HepG2 (cell line): ENCODE measurements around the gene ADRM1. TPM values are rescaled to one million over a fixed set of nuclear protein-coding genes. Genes with fewer than 3 reads are reported as not detected.

ENCODE experiments used
- AGO2 ChIP-seq: fragments of 200-400 bp; formaldehyde crosslinking; optimal IDR thresholded peaks from 2 replicates; pipeline ENCODE3; 2017; ENCODE audit warnings: mild to moderate bottlenecking, low read depth, low read length, moderate library complexity
- AKAP8 ChIP-seq: sonication (generic); formaldehyde crosslinking; IDR thresholded peaks from 2 replicates; pipeline ENCODE4 v1.5.1; 2020; ENCODE audit warnings: mild to moderate bottlenecking, missing genetic modification reagents
- ATF2 ChIP-seq: sonication (generic); formaldehyde crosslinking; IDR thresholded peaks from 2 replicates; pipeline ENCODE4 v1.4.0; 2020; ENCODE audit warnings: missing genetic modification reagents
- HNF1A ChIP-seq, 2 experiments: sonication (generic) in 1 of 2; formaldehyde crosslinking in 1 of 2; IDR thresholded peaks; 2 replicates each; pipeline versions ENCODE4 v1.4.0 to v1.6.1; 2016 to 2020; ENCODE audit warnings: borderline replicate concordance in 1 of 2, low read depth in 1 of 2, mild to moderate bottlenecking in 1 of 2, missing genetic modification reagents in 1 of 2
- PHF8 ChIP-seq: sonication (generic); formaldehyde crosslinking; IDR thresholded peaks from 2 replicates; pipeline ENCODE4 v1.5.0; 2020; ENCODE audit warnings: missing genetic modification reagents
- REPIN1 ChIP-seq: sonication (generic); formaldehyde crosslinking; IDR thresholded peaks from 2 replicates; pipeline ENCODE4 v1.8.0; 2022; ENCODE audit warnings: missing genetic modification reagents, low read depth, mild to moderate bottlenecking, borderline replicate concordance
- SRF ChIP-seq: IDR thresholded peaks from 2 replicates; pipeline ENCODE4 v1.6.1; 2011; ENCODE audit warnings: mild to moderate bottlenecking, low read depth, low read length, moderate library complexity
- SSRP1 ChIP-seq: IDR thresholded peaks from 2 replicates; pipeline ENCODE4 v1.6.1; 2016; ENCODE audit warnings: control low read depth
- TIGD3 ChIP-seq: sonication (generic); formaldehyde crosslinking; IDR thresholded peaks from 2 replicates; pipeline ENCODE4 v1.5.1; 2020; ENCODE audit warnings: mild to moderate bottlenecking, missing genetic modification reagents, borderline replicate concordance
- ZBTB37 ChIP-seq: sonication (generic); formaldehyde crosslinking; IDR thresholded peaks from 2 replicates; pipeline ENCODE4 v1.4.0; 2020; ENCODE audit warnings: mild to moderate bottlenecking, missing genetic modification reagents
- ZBTB42 ChIP-seq: sonication (generic); formaldehyde crosslinking; IDR thresholded peaks from 2 replicates; pipeline ENCODE4 v1.5.0; 2020; ENCODE audit warnings: mild to moderate bottlenecking, missing genetic modification reagents
- ZNF232 ChIP-seq: sonication (generic); formaldehyde crosslinking; IDR thresholded peaks from 2 replicates; pipeline ENCODE4 v1.4.0; 2020; ENCODE audit warnings: missing genetic modification reagents, borderline replicate concordance
- ZNF430 ChIP-seq: sonication (generic); formaldehyde crosslinking; IDR thresholded peaks from 2 replicates; pipeline ENCODE4 v1.9.0; 2021; ENCODE audit warnings: mild to moderate bottlenecking, missing genetic modification reagents
- ZNF577 ChIP-seq: sonication (generic); formaldehyde crosslinking; IDR thresholded peaks from 2 replicates; pipeline ENCODE4 v1.4.0; 2020; ENCODE audit warnings: mild to moderate bottlenecking, low read depth, missing genetic modification reagents, borderline replicate concordance
- ZNF678 ChIP-seq: sonication (generic); formaldehyde crosslinking; IDR thresholded peaks from 2 replicates; pipeline ENCODE4 v1.4.0; 2020; ENCODE audit warnings: mild to moderate bottlenecking, missing genetic modification reagents
- ZNF768 ChIP-seq: sonication (generic); formaldehyde crosslinking; IDR thresholded peaks from 2 replicates; pipeline ENCODE4 v1.4.0; 2020; ENCODE audit warnings: missing genetic modification reagents
- ZSCAN31 ChIP-seq: sonication (generic); formaldehyde crosslinking; IDR thresholded peaks from 2 replicates; pipeline ENCODE4 v1.5.0; 2020; ENCODE audit warnings: low read depth, mild to moderate bottlenecking, missing genetic modification reagents
- ZZZ3 ChIP-seq: sonication (generic); formaldehyde crosslinking; IDR thresholded peaks from 2 replicates; pipeline ENCODE4 v1.4.0; 2020; ENCODE audit warnings: missing genetic modification reagents, mild to moderate bottlenecking, borderline replicate concordance
- polyA plus RNA-seq, 8 experiments: library from polyadenylated mRNA; depleted of rRNA in 3 of 8; stranded (reverse) in 7 of 8; unstranded in 1 of 8; fragments of >200 nt; fragmentation: Illumina TruSeq in 4 of 8; extraction: Trizol in 4 of 8; gene quantifications; 2 replicates each; pipeline versions ENCODE4 v1.2.1 to v1.2.3, GENCODE V29; 2011 to 2016; ENCODE audit warnings: low read depth in 4 of 8, missing spikeins in 1 of 8, mixed read lengths in 1 of 8; ENCODE audit not compliant: insufficient read depth in 1 of 8
- total RNA-seq, 5 experiments: library from RNA; depleted of rRNA; stranded (reverse); fragments of >200 nt; fragmentation: Illumina TruSeq; extraction: Trizol; gene quantifications; 2 replicates each; pipeline ENCODE4 v1.2.3, GENCODE V29; 2016; ENCODE audit warnings: low read depth in 1 of 5

The ADRM1 gene
- total and polyA plus RNA-seq, 2 of the 13 experiments (the other 11 are each of a cell fraction or from before 2014, with no cell fraction given) = 92.9 to 154 TPM

GRCh38 chr20:62345681-62346370, 43.0 kb downstream of the ADRM1 start (continued):
- TF ChIP-seq ZNF678 (CRISPR knock-in tag) (no peak), PHF8 (CRISPR knock-in tag) (0 out of 2 replicates have a peak, but pooled peaks have one; percentile 11), ZNF430 (CRISPR knock-in tag) (0 out of 2 replicates have a peak, but pooled peaks have one; percentile 35), SSRP1 (CRISPR knock-in tag) (no peak), ZNF232 (CRISPR knock-in tag) (no peak), AGO2 (peak; percentile 75), ZBTB37 (CRISPR knock-in tag) (no peak), AKAP8 (CRISPR knock-in tag) (peak; percentile 24; the same call in 1 of the 2 replicates), SRF (no peak), ZSCAN31 (CRISPR knock-in tag) (no peak), ZNF768 (0 out of 2 replicates have a peak, but pooled peaks have one; percentile 8), ZNF577 (no peak), ZBTB42 (no peak), HNF1A (IDR thresholded peaks at IDR 0.05; ENCODE audit: low read depth) (no peak), HNF1A (CRISPR knock-in tag; IDR thresholded peaks at IDR 0.05; ENCODE audit: borderline replicate concordance) (no peak), REPIN1 (CRISPR knock-in tag) (no peak), TIGD3 (no peak), ATF2 (CRISPR knock-in tag) (no peak), ZZZ3 (CRISPR knock-in tag) (no peak)
- TF ChIP-seq, all 625 proteins: peak for 6
